IMR-90 (cell line): ENCODE results near the gene CRLF1. TPM values are rescaled to one million over a fixed set of nuclear protein-coding genes. Genes with fewer than 3 reads are reported as not detected.

Experiments
- ATAC-seq: fragments of 200-7000 bp; cut with Tn5 transposase; 2 replicates; pipeline ENCODE4 v1.9.1; 2020; ENCODE audit warnings: low read depth, mild to moderate bottlenecking, moderate library complexity
- BruUV-seq: library from RNA; stranded (reverse); fragments of 400-500 nt; replicated peaks from 2 replicates; lab custom pipeline; 2021; lab: Mats Ljungman, UMichigan
- CTCF ChIA-PET: fragments of 300-600 bp; formaldehyde crosslinking; extraction: SDS; loops from one replicate; lab custom pipeline; 2021; ENCODE audit warnings: antibody characterized with exemption; lab: Yijun Ruan, JAX
- POLR2A ChIA-PET: fragments of 300-600 bp; sonication (Branson Sonifier 250); formaldehyde crosslinking; loops from one replicate; lab custom pipeline; 2022; ENCODE audit warnings: antibody characterized with exemption; ENCODE audit not compliant: unreplicated experiment; lab: Charles Lee
- DNase-seq: peaks from one replicate; pipeline ENCODE4 v3.0.0; 2013
- H2AFZ ChIP-seq: replicated peaks from 2 replicates; pipeline ENCODE3; 2013; ENCODE audit warnings: low read length, mild to moderate bottlenecking; ENCODE audit not compliant: poor library complexity
- H2AK5ac ChIP-seq: 2 replicates; pipeline ENCODE4 v1.6.1; 2013; ENCODE audit warnings: low read depth, low read length, inconsistent platforms
- H2AK9ac ChIP-seq: replicated peaks from 2 replicates; pipeline ENCODE3; 2013; ENCODE audit warnings: mild to moderate bottlenecking, low read depth, low read length, moderate library complexity; ENCODE audit not compliant: poor library complexity
- H2BK120ac ChIP-seq: 2 replicates; pipeline ENCODE4 v1.6.1; 2013; ENCODE audit warnings: low read depth, low read length, inconsistent platforms
- H2BK15ac ChIP-seq: 3 replicates; pipeline ENCODE4 v1.6.1; 2013; ENCODE audit warnings: low read depth, low read length, inconsistent platforms
- H2BK20ac ChIP-seq: 2 replicates; pipeline ENCODE4 v1.6.1; 2013; ENCODE audit warnings: low read depth, mild to moderate bottlenecking, inconsistent platforms, low read length, moderate library complexity
- H2BK5ac ChIP-seq: 2 replicates; pipeline ENCODE4 v1.6.1; 2013; ENCODE audit warnings: mild to moderate bottlenecking, low read depth, low read length, inconsistent platforms; ENCODE audit not compliant: poor library complexity, severe bottlenecking
- H3K14ac ChIP-seq: replicated peaks from 2 replicates; pipeline ENCODE4 v1.6.1; 2013; ENCODE audit warnings: low read depth, low read length, inconsistent platforms
- H3K18ac ChIP-seq: 2 replicates; pipeline ENCODE4 v1.6.1; 2013; ENCODE audit warnings: low read depth, low read length, control low read depth
- H3K23ac ChIP-seq: 2 replicates; pipeline ENCODE4 v1.6.1; 2013; ENCODE audit warnings: low read depth, low read length, inconsistent platforms
- H3K27ac ChIP-seq: 2 replicates; pipeline ENCODE4 v1.5.1; 2013; ENCODE audit warnings: mild to moderate bottlenecking, control low read depth, low read length; ENCODE audit not compliant: insufficient read depth
- H3K27me3 ChIP-seq: 2 replicates; pipeline ENCODE4 v1.6.1; 2013; ENCODE audit warnings: low read length; ENCODE audit not compliant: control insufficient read depth, insufficient read depth
- H3K36me3 ChIP-seq: 2 replicates; pipeline ENCODE4 v1.6.1; 2013; ENCODE audit warnings: low read length, mixed read lengths; ENCODE audit not compliant: control insufficient read depth, insufficient read depth
- H3K4ac ChIP-seq: 2 replicates; pipeline ENCODE4 v1.6.1; 2013; ENCODE audit warnings: low read depth, low read length, inconsistent platforms
- H3K4me1 ChIP-seq: 2 replicates; pipeline ENCODE4 v1.6.1; 2013; ENCODE audit warnings: low read length, mixed read lengths; ENCODE audit not compliant: control insufficient read depth, insufficient read depth
- H3K4me2 ChIP-seq: 2 replicates; pipeline ENCODE4 v1.6.1; 2013; ENCODE audit warnings: low read depth, mild to moderate bottlenecking, control low read depth, low read length, moderate library complexity
- H3K4me3 ChIP-seq: 2 replicates; pipeline ENCODE4 v1.5.1; 2013; ENCODE audit warnings: low read depth, mild to moderate bottlenecking, control low read depth, low read length, moderate library complexity; ENCODE audit not compliant: insufficient read depth
- H3K56ac ChIP-seq: 2 replicates; pipeline ENCODE4 v1.6.1; 2013; ENCODE audit warnings: low read length, inconsistent platforms; ENCODE audit not compliant: insufficient read depth; ENCODE audit errors: extremely low read depth
- H3K79me1 ChIP-seq, 2 experiments: 2 replicates each; pipeline ENCODE4 v1.6.1; 2013; ENCODE audit warnings: low read length in 2 of 2, inconsistent platforms in 1 of 2, low read depth in 1 of 2
- H3K9ac ChIP-seq: 2 replicates; pipeline ENCODE4 v1.6.1; 2013; ENCODE audit warnings: low read depth, low read length, control low read depth
- H3K9me1 ChIP-seq: 2 replicates; pipeline ENCODE4 v1.6.1; 2013; ENCODE audit warnings: low read length, inconsistent platforms; ENCODE audit not compliant: insufficient read depth
- H3K9me3 ChIP-seq: 2 replicates; pipeline ENCODE4 v1.6.1; 2013; ENCODE audit warnings: low read length; ENCODE audit not compliant: control insufficient read depth, insufficient read depth
- H4K20me1 ChIP-seq: 2 replicates; pipeline ENCODE4 v1.6.1; 2013; ENCODE audit warnings: low read length, inconsistent platforms; ENCODE audit not compliant: insufficient read depth
- H4K5ac ChIP-seq: 2 replicates; pipeline ENCODE4 v1.6.1; 2013; ENCODE audit warnings: mild to moderate bottlenecking, low read depth, low read length, control low read depth
- H4K8ac ChIP-seq, 2 experiments: 2 replicates each; pipeline ENCODE4 v1.6.1; 2013; ENCODE audit warnings: low read depth in 2 of 2, low read length in 2 of 2, control low read depth in 1 of 2, inconsistent platforms in 1 of 2
- H4K91ac ChIP-seq: 2 replicates; pipeline ENCODE4 v1.6.1; 2013; ENCODE audit warnings: low read depth, low read length, inconsistent platforms; ENCODE audit not compliant: insufficient read depth
- CEBPB ChIP-seq: IDR thresholded peaks from 2 replicates; pipeline ENCODE4 v1.6.1; 2012; ENCODE audit warnings: low read depth, low read length, improper control_type of control experiment
- CHD1 ChIP-seq: IDR thresholded peaks from 2 replicates; pipeline ENCODE4 v1.6.1; 2012; ENCODE audit warnings: low read depth, low read length, improper control_type of control experiment
- CTCF ChIP-seq: conservative IDR thresholded peaks from 2 replicates; pipeline ENCODE4 v1.5.1; 2012; ENCODE audit warnings: mild to moderate bottlenecking, low read depth, low read length, improper control_type of control experiment
- FOS ChIP-seq: fragments of 150-350 bp; IDR thresholded peaks from 2 replicates; pipeline ENCODE4 v1.6.1; 2016; ENCODE audit warnings: low read depth, low read length
- POLR2A ChIP-seq: IDR thresholded peaks from 2 replicates; pipeline ENCODE4 v1.6.1; 2012; ENCODE audit warnings: mild to moderate bottlenecking, low read depth, low read length
- RCOR1 ChIP-seq: IDR thresholded peaks from 2 replicates; pipeline ENCODE4 v1.6.1; 2012; ENCODE audit warnings: mild to moderate bottlenecking, low read length, improper control_type of control experiment; ENCODE audit not compliant: insufficient replicate concordance
- RFX5 ChIP-seq: IDR thresholded peaks from 2 replicates; pipeline ENCODE4 v1.8.0; 2012; ENCODE audit warnings: low read depth, mild to moderate bottlenecking, low read length, moderate library complexity
- SMC3 ChIP-seq: fragments of 150-350 bp; IDR thresholded peaks from 2 replicates; pipeline ENCODE4 v1.6.1; 2016; ENCODE audit warnings: low read depth, mild to moderate bottlenecking, antibody characterized with exemption, low read length, moderate library complexity
- USF2 ChIP-seq: fragments of 150-350 bp; IDR thresholded peaks from 2 replicates; pipeline ENCODE4 v1.6.1; 2017; ENCODE audit warnings: mild to moderate bottlenecking, antibody characterized with exemption, low read length, low read depth
- WGBS, 2 experiments: methylation state at CpG; one replicate each; pipeline versions ENCODE4 v1.1.5 to v1.1.7; 2013; ENCODE audit warnings: missing lambda C conversion rate in 2 of 2; ENCODE audit not compliant: insufficient read length in 1 of 2; ENCODE audit errors: extremely low coverage in 2 of 2; 5-methylcytosine and 5-hydroxymethylcytosine counted together
- dilution Hi-C: fragments of 300-500 bp; cut with HindIII; formaldehyde crosslinking; loops from one replicate; pipeline ENCODE4 v1.14.3; 2018; ENCODE audit warnings: low sequenced_read_pairs; ENCODE audit not compliant: unreplicated experiment
- in situ Hi-C: fragments of 300-500 bp; cut with MboI; formaldehyde crosslinking; loops from 3 replicates; pipeline ENCODE4 v1.14.3; 2019; ENCODE audit warnings: low sequenced_read_pairs, inconsistent platforms, mixed read lengths
- intact Hi-C: fragments of 100-400 bp; cut with micrococcal nuclease; formaldehyde crosslinking; loops from 2 replicates; pipeline ENCODE4 v1.10.0; 2022
- polyA plus RNA-seq, 3 experiments: library from polyadenylated mRNA; depleted of rRNA; stranded (reverse); fragments of >200 nt; gene quantifications; 2 replicates each; pipeline ENCODE4 v1.2.3, GENCODE V29; 2012; ENCODE audit warnings: low replicate concordance in 1 of 3
- total RNA-seq: library from RNA; depleted of rRNA; stranded (reverse); fragments of >200 nt; gene quantifications from 2 replicates; pipeline ENCODE4 v1.2.3, GENCODE V29; 2012
- TF ChIP-seq, protein P1 (sequence below): fragments of 150-350 bp; IDR thresholded peaks from 2 replicates; pipeline ENCODE4 v1.6.1; 2016; ENCODE audit warnings: low read depth, mild to moderate bottlenecking, low read length, moderate library complexity, borderline replicate concordance

The CRLF1 gene
- total and polyA plus RNA-seq, 2 of the 4 experiments (the other 2 are of a cell fraction) = 0.18 to 3.1 TPM

DNA sequence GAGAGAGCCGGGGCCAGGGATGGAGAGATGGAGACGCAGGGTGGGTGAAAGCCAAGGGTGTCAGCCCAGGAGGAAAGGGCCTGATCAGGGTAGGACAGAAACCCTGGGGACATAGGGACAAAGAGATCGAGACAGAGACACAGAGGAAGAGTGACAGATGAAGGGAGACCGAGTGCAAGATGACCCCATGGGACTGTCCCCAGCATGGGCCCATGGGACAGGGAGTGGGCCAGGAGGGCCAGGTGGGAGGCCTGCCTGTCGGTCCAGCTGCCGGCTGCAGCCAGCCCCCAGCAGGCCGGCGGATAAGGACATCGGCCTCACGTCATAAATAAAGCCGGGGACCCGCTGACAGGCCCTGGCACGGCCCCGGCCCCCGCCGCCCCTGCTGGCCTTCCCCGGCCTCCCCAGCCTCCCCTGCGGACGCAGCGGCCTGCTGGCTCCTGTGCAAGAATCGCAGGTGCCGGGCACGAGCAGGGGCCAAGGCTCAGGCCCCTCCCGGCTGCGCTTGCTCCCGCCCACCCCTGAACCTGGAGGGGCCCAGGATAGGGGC, 11.7 kb downstream of the CRLF1 start (continued):
- no peak for TF ChIP-seq RCOR1

- Histone ChIP-seq H3K56ac (no peak overlapping the region), H3K79me1 (peaks cover 6 to 17% of the 10 kb centered on the region in 2 experiments; a peak in 3 of 4 replicates), H4K20me1 (peaks cover 9% of the 10 kb centered on the region), H3K14ac (peak overlapping the region; percentile 90; the same call in 1 of the 2 replicates), H3K27ac (no peak overlapping the region; the same call in 1 of the 2 replicates), H2BK15ac (no peak overlapping the region), H3K36me3 (peaks cover 4% of the 10 kb centered on the region), H3K18ac (no peak overlapping the region), H2AK5ac (peak overlapping the region; percentile 78; the same call in 1 of the 2 replicates), H3K23ac (peak overlapping the region; percentile 79; the same call in 1 of the 2 replicates), H4K5ac (no peak overlapping the region), H4K8ac (peak overlapping the region; percentile 28 to 45; a peak in 1 of 4 replicates), H3K4me3 (peak overlapping the region; percentile 20), H2BK5ac (no peak overlapping the region), H4K91ac (no peak overlapping the region), H3K9me3 (no peaks in the 10 kb centered on the region), H3K4me2 (peak overlapping the region; percentile 54), H2BK120ac (peak overlapping the region; percentile 54; the same call in 1 of the 2 replicates), H3K27me3 (no peaks in the 10 kb centered on the region; the same call in 1 of the 2 replicates), H2AK9ac (peak overlapping the region; percentile 17), H3K4ac (peak overlapping the region; percentile 43; the same call in 1 of the 2 replicates), H2BK20ac (no peak overlapping the region), H3K9me1 (no peaks in the 10 kb centered on the region), H3K9ac (peak overlapping the region; percentile 31; the same call in 1 of the 2 replicates), H3K4me1 (peaks cover 8% of the 10 kb centered on the region), H2AFZ (peak overlapping the region; percentile 90)
- ChIA-PET POLR2A (interaction anchor here (0.6 kb wide), 2 partner anchors 249 to 251 kb away, joined by 3 to 12 read pairs; no protein-coding TSS in a partner anchor), CTCF (interaction anchor here (0.6 to 3.0 kb wide), 8 partner anchors 18 to 386 kb away, joined by 3 to 12 read pairs (median 3); no protein-coding TSS in a partner anchor)
- DNase-seq (peak; percentile 76), ATAC-seq (peak; percentile 90)
- in situ Hi-C loops = no loop called here
- dilution Hi-C loops = no loop called here
- 7% methylated on average over 9 of the region's 54 CpGs; no CpG with 5 or more reads in 1 of the 2 experiments for WGBS, 2 experiments
- intact Hi-C loops = loop anchor here (1.0 kb wide), 4 partner anchors 56 to 253 kb away; no protein-coding TSS in a partner anchor
- BruUV-seq = no TSS peak
- TF ChIP-seq CTCF (peak; percentile 96), CHD1 (no peak), POLR2A (0 out of 2 replicates have a peak, but pooled peaks have one; percentile 41), RFX5 (no peak), SMC3 (peak; percentile 78), FOS (no peak), USF2 (no peak), CEBPB (no peak)
- TF ChIP-seq, protein P1, sequence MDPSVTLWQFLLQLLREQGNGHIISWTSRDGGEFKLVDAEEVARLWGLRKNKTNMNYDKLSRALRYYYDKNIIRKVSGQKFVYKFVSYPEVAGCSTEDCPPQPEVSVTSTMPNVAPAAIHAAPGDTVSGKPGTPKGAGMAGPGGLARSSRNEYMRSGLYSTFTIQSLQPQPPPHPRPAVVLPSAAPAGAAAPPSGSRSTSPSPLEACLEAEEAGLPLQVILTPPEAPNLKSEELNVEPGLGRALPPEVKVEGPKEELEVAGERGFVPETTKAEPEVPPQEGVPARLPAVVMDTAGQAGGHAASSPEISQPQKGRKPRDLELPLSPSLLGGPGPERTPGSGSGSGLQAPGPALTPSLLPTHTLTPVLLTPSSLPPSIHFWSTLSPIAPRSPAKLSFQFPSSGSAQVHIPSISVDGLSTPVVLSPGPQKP = no peak
Observed at GRCh38 chr19:18594096-18594823, 12.3 kb downstream of the CRLF1 start.
